PC-3 (cell line): ENCODE results near the gene LFNG. TPM values are rescaled to one million over a fixed set of nuclear protein-coding genes. Genes with fewer than 3 reads are reported as not detected.

Experiments
- ATAC-seq: fragments of 200-7000 bp; cut with Tn5 transposase; 2 replicates; pipeline ENCODE4 v1.9.1; 2020; ENCODE audit warnings: mild to moderate bottlenecking, moderate library complexity
- BruUV-seq: library from RNA; stranded (reverse); fragments of 400-500 nt; replicated peaks from 2 replicates; lab custom pipeline; 2021; lab: Mats Ljungman, UMichigan
- CTCF ChIA-PET: fragments of 300-600 bp; sonication (Branson Sonifier 250); formaldehyde crosslinking; loops from one replicate; lab custom pipeline; 2022; ENCODE audit warnings: antibody characterized with exemption; lab: Charles Lee
- POLR2A ChIA-PET: fragments of 300-600 bp; sonication (Branson Sonifier 250); formaldehyde crosslinking; loops from one replicate; lab custom pipeline; 2022; ENCODE audit warnings: antibody characterized with exemption; ENCODE audit not compliant: unreplicated experiment; lab: Charles Lee
- DNase-seq: peaks from one replicate; pipeline ENCODE4 v3.0.0-alpha.2; 2015
- H2AFZ ChIP-seq: fragments of 300-600 bp; sonication (generic); 2 replicates; pipeline ENCODE4 v1.6.0; 2016; ENCODE audit warnings: antibody characterized with exemption, low read length
- H3F3A ChIP-seq: fragments of 300-600 bp; sonication (generic); one replicate; pipeline ENCODE4 v1.6.0; 2017; ENCODE audit warnings: antibody characterized with exemption, low read length, control low read depth, mild to moderate bottlenecking; ENCODE audit not compliant: unreplicated experiment
- H3K27ac ChIP-seq: fragments of 300-600 bp; sonication (generic); 2 replicates; pipeline ENCODE4 v1.5.1; 2016; ENCODE audit warnings: mild to moderate bottlenecking, low read length
- H3K27me3 ChIP-seq: fragments of 300-600 bp; sonication (generic); 2 replicates; pipeline ENCODE4 v1.6.1; 2016; ENCODE audit warnings: low read length, mixed read lengths
- H3K36me3 ChIP-seq: fragments of 300-600 bp; sonication (generic); 2 replicates; pipeline ENCODE4 v1.6.1; 2016; ENCODE audit warnings: low read depth, mixed run types, low read length, mixed read lengths
- H3K4me1 ChIP-seq: fragments of 300-600 bp; sonication (generic); 2 replicates; pipeline ENCODE4 v1.5.1; 2016; ENCODE audit warnings: low read length; ENCODE audit not compliant: insufficient read depth
- H3K4me2 ChIP-seq: fragments of 300-600 bp; sonication (generic); 2 replicates; pipeline ENCODE4 v1.6.0; 2016; ENCODE audit warnings: low read length
- H3K4me3 ChIP-seq: fragments of 300-600 bp; sonication (generic); 2 replicates; pipeline ENCODE4 v1.5.1; 2016; ENCODE audit warnings: mild to moderate bottlenecking, low read length, mixed read lengths
- H3K79me2 ChIP-seq: fragments of 300-600 bp; sonication (generic); 2 replicates; pipeline ENCODE4 v1.6.1; 2017; ENCODE audit warnings: low read length, mixed read lengths
- H3K9ac ChIP-seq: fragments of 300-600 bp; sonication (generic); 2 replicates; pipeline ENCODE4 v1.6.0; 2016; ENCODE audit warnings: mild to moderate bottlenecking, low read length
- H3K9me2 ChIP-seq: fragments of 300-600 bp; sonication (generic); replicated peaks from 2 replicates; pipeline ENCODE4 v1.6.1; 2016; ENCODE audit warnings: mixed run types, low read length, mixed read lengths
- H3K9me3 ChIP-seq: fragments of 300-600 bp; sonication (generic); 2 replicates; pipeline ENCODE4 v1.6.1; 2016; ENCODE audit warnings: low read length, mixed read lengths
- H4K20me1 ChIP-seq: fragments of 300-600 bp; sonication (generic); 2 replicates; pipeline ENCODE4 v1.6.1; 2016; ENCODE audit warnings: low read length, mixed read lengths
- CTCF ChIP-seq: fragments of 300-600 bp; sonication (generic); conservative IDR thresholded peaks from 2 replicates; pipeline ENCODE4 v1.5.1; 2017; ENCODE audit warnings: antibody characterized with exemption, low read depth, mild to moderate bottlenecking, low read length
- EZH2 ChIP-seq: fragments of 300-600 bp; sonication (generic); IDR thresholded peaks from one replicate; pipeline ENCODE4 v1.6.1; 2017; ENCODE audit warnings: antibody characterized with exemption, mild to moderate bottlenecking, low read length; ENCODE audit not compliant: unreplicated experiment
- EZH2phosphoT487 ChIP-seq: fragments of 300-600 bp; sonication (generic); IDR thresholded peaks from 2 replicates; pipeline ENCODE4 v1.6.1; 2018; ENCODE audit warnings: mild to moderate bottlenecking, antibody characterized with exemption, low read length, borderline replicate concordance
- intact Hi-C: fragments of 100-400 bp; cut with micrococcal nuclease; formaldehyde crosslinking; loops from 2 replicates; pipeline ENCODE4 v1.9.0; 2023
- total RNA-seq: library from RNA; depleted of rRNA; stranded (reverse); fragments of >200 nt; gene quantifications from 2 replicates; pipeline ENCODE4 v1.2.3, GENCODE V29; 2014

LFNG gene
- total RNA-seq, 1 experiment from 2014 or later: 7.7 TPM

- H3K9me3 ChIP-seq: no peaks in the 10 kb centered on the region
- CTCF ChIA-PET: no interaction called here
- ATAC-seq (no peak), DNase-seq (no peak)
- no peaks in the 10 kb centered on the region for H3K9me2 ChIP-seq
- no peak overlapping the region for H3K9ac ChIP-seq
- H3K4me3 ChIP-seq: no peak overlapping the region
- no peak overlapping the region for H3K27ac ChIP-seq
- no peaks in the 10 kb centered on the region for H3K36me3 ChIP-seq
- H3K4me2 ChIP-seq: no peak overlapping the region
- no peaks in the 10 kb centered on the region for H3K79me2 ChIP-seq
- H3F3A ChIP-seq: no peaks in the 10 kb centered on the region
- H3K4me1 ChIP-seq: no peaks in the 10 kb centered on the region
- TF ChIP-seq EZH2phosphoT487 (no peak), EZH2 (no peak), CTCF (no peak)
- no peaks in the 10 kb centered on the region for H3K27me3 ChIP-seq
- intact Hi-C loops: no loop called here
- H4K20me1 ChIP-seq: no peaks in the 10 kb centered on the region
- no TSS peak for BruUV-seq
- H2AFZ ChIP-seq: no peak overlapping the region
- POLR2A ChIA-PET: no interaction called here
These were observed 18.9 kb upstream of the LFNG start for GRCh38 chr7:2500701-2501100.

- TF ChIP-seq EZH2phosphoT487 (no peak), EZH2 (no peak), CTCF (no peak)
- intact Hi-C loops: no loop called here
- Histone ChIP-seq H3K27ac (no peak overlapping the region), H3K4me2 (no peak overlapping the region), H3F3A (no peaks in the 10 kb centered on the region), H3K9ac (no peak overlapping the region), H3K27me3 (no peaks in the 10 kb centered on the region), H3K4me1 (no peaks in the 10 kb centered on the region), H3K4me3 (no peak overlapping the region), H3K36me3 (no peaks in the 10 kb centered on the region), H4K20me1 (no peaks in the 10 kb centered on the region), H2AFZ (no peak overlapping the region), H3K9me2 (no peaks in the 10 kb centered on the region), H3K79me2 (no peaks in the 10 kb centered on the region), H3K9me3 (no peaks in the 10 kb centered on the region)
- no peak for DNase-seq
- no peak for ATAC-seq
- POLR2A ChIA-PET: no interaction called here
- no TSS peak for BruUV-seq
- CTCF ChIA-PET: interaction anchor here (0.6 kb wide), 1 partner anchor 129 kb away, joined by 3 read pairs; no protein-coding TSS in a partner anchor
These were observed 17.5 kb upstream of the LFNG start for GRCh38 chr7:2501947-2502646.

GRCh38 chr7:2502647-2502966 lies 17.0 kb upstream of the LFNG start:
- BruUV-seq: no TSS peak
- no peaks in the 10 kb centered on the region for H3K9me2 ChIP-seq
- H3K4me3 ChIP-seq: no peak overlapping the region
- no peaks in the 10 kb centered on the region for H3K79me2 ChIP-seq
- H3K27me3 ChIP-seq: no peaks in the 10 kb centered on the region
- no peak overlapping the region for H3K27ac ChIP-seq
- intact Hi-C loops: no loop called here
- H3K9me3 ChIP-seq: no peaks in the 10 kb centered on the region
- no peaks in the 10 kb centered on the region for H4K20me1 ChIP-seq
- H2AFZ ChIP-seq: no peak overlapping the region
- POLR2A ChIA-PET: no interaction called here
- H3K4me1 ChIP-seq: no peaks in the 10 kb centered on the region
- CTCF ChIA-PET: interaction anchor here (0.6 kb wide), 1 partner anchor 129 kb away, joined by 3 read pairs; no protein-coding TSS in a partner anchor
- H3K36me3 ChIP-seq: no peaks in the 10 kb centered on the region
- TF ChIP-seq CTCF (no peak), EZH2 (no peak), EZH2phosphoT487 (no peak)
- ATAC-seq (no peak), DNase-seq (no peak)
- H3F3A ChIP-seq: no peaks in the 10 kb centered on the region
- H3K9ac ChIP-seq: no peak overlapping the region
- no peak overlapping the region for H3K4me2 ChIP-seq
